ENCODE data around the gene RBM4B.

GRCh38 chr11:66641834-66642233 lies 35.9 kb downstream of the RBM4B start:
- no peak for TF ChIP-seq EZH2 (IDR thresholded peaks at IDR 0.05; ENCODE audit: low read depth, unreplicated experiment)
- no peak for TF ChIP-seq JUNB (IDR thresholded peaks at IDR 0.05; ENCODE audit: unreplicated experiment)
- TF ChIP-seq REST (IDR thresholded peaks at IDR 0.05; ENCODE audit: unreplicated experiment), result no peak
- no peak for TF ChIP-seq CTCF (conservative IDR thresholded peaks at IDR 0.05; ENCODE audit: low read depth in 2 of 2)
- TF ChIP-seq CREB1 (CRISPR knock-in tag; IDR thresholded peaks at IDR 0.05; ENCODE audit: low read depth), result no peak
- no peak for TF ChIP-seq POLR2AphosphoS5 (IDR thresholded peaks at IDR 0.05; ENCODE audit: low read depth)
- TF ChIP-seq EZH2phosphoT487 (IDR thresholded peaks at IDR 0.05; ENCODE audit: unreplicated experiment), result no peak
- no peak for TF ChIP-seq ZNF331 (CRISPR knock-in tag; IDR thresholded peaks at IDR 0.05; ENCODE audit: low read depth)
- no peak for TF ChIP-seq ZNF114 (CRISPR knock-in tag; IDR thresholded peaks at IDR 0.05)
- TF ChIP-seq STAT1 (IDR thresholded peaks at IDR 0.05; ENCODE audit: unreplicated experiment), result no peak
